ENCODE data around the gene CD84. TPM values are rescaled to one million over a fixed set of nuclear protein-coding genes. Genes with fewer than 3 reads are reported as not detected.

CD84 gene
- total RNA-seq, 6 experiments from 2014 or later: 2.4 to 11.1 (median 3.4) TPM

- no peaks in the 10 kb centered on the region for H3K4me1 ChIP-seq
- intact Hi-C loops (cut with DNase I): no loop called here
- 85% methylated on average over 4 of the region's 4 CpGs for WGBS (ENCODE audit: insufficient coverage, low coverage, low lambda C conversion rate, missing lambda C conversion rate)
- no peak overlapping the region for H3K4me3 ChIP-seq
- H3K36me3 ChIP-seq: no peaks in the 10 kb centered on the region
- no peak for DNase-seq
- H3K9me3 ChIP-seq: no peaks in the 10 kb centered on the region
- no peak for TF ChIP-seq CTCF (IDR thresholded peaks at IDR 0.05)
- TF ChIP-seq POLR2A (IDR thresholded peaks at IDR 0.05): no peak
- no peaks in the 10 kb centered on the region for H3K27me3 ChIP-seq
- H3K27ac ChIP-seq: no peak overlapping the region
- ATAC-seq: no peak
Measured at GRCh38 chr1:160619742-160620277, 40.5 kb upstream of the CD84 start.

GRCh38 chr1:160618763-160619274, 39.5 kb upstream of the CD84 start:
- Histone ChIP-seq H3K9me3 (no peaks in the 10 kb centered on the region), H3K27ac (no peak overlapping the region), H3K4me1 (no peaks in the 10 kb centered on the region), H3K27me3 (no peaks in the 10 kb centered on the region), H3K4me3 (no peak overlapping the region), H3K36me3 (no peaks in the 10 kb centered on the region)
- DNase-seq (no peak), ATAC-seq (peak in 2 of 4 donors; percentile 35 to 54)
- intact Hi-C loops (cut with DNase I): no loop called here
- 80% methylated on average over 3 of the region's 3 CpGs for WGBS (ENCODE audit: insufficient coverage, low coverage, low lambda C conversion rate, missing lambda C conversion rate)
- TF ChIP-seq POLR2A (IDR thresholded peaks at IDR 0.05) (no peak), CTCF (IDR thresholded peaks at IDR 0.05) (peak; percentile 37 to 53 (median 44))

GRCh38 chr1:160618327-160618726, 39.0 kb upstream of the CD84 start:
- H3K9me3 ChIP-seq: no peaks in the 10 kb centered on the region
- H3K27me3 ChIP-seq: no peaks in the 10 kb centered on the region
- whole genome bisulfite sequencing (ENCODE audit: insufficient coverage, low coverage, low lambda C conversion rate, missing lambda C conversion rate): 64% methylated on average over 1 of the region's 1 CpG

GRCh38 chr1:160615660-160616059, 36.4 kb upstream of the CD84 start:
- no peak overlapping the region for H3K27ac ChIP-seq
- DNase-seq (no peak), ATAC-seq (no peak)
- H3K4me3 ChIP-seq: no peak overlapping the region
- intact Hi-C loops (cut with DNase I): no loop called here
- H3K36me3 ChIP-seq: no peaks in the 10 kb centered on the region
- H3K27me3 ChIP-seq: no peaks in the 10 kb centered on the region
- H3K4me1 ChIP-seq: no peaks in the 10 kb centered on the region
- H3K9me3 ChIP-seq: no peaks in the 10 kb centered on the region
- WGBS (ENCODE audit: insufficient coverage, low coverage, low lambda C conversion rate, missing lambda C conversion rate): 52% methylated on average over 2 of the region's 2 CpGs
- TF ChIP-seq CTCF (IDR thresholded peaks at IDR 0.05) (no peak), POLR2A (IDR thresholded peaks at IDR 0.05) (no peak)

More at GRCh38 chr1:160618327-160618726, 39.0 kb upstream of the CD84 start:
- no peak overlapping the region for H3K4me3 ChIP-seq
- ATAC-seq (no peak), DNase-seq (no peak)
- no peak overlapping the region for H3K27ac ChIP-seq
- intact Hi-C loops (cut with DNase I): no loop called here
- TF ChIP-seq POLR2A (IDR thresholded peaks at IDR 0.05): no peak
- TF ChIP-seq CTCF (IDR thresholded peaks at IDR 0.05): no peak
- H3K36me3 ChIP-seq: no peaks in the 10 kb centered on the region
- H3K4me1 ChIP-seq: no peaks in the 10 kb centered on the region

Measured in right lobe of liver (tissue), 6 donors.